NCI-H1930 (cell line): Measurements from ENCODE around the gene SLC25A22.

Source experiments
- DNase-seq, 2 experiments: peaks; one replicate each; lab custom pipeline; 2025; lab: John Stamatoyannopoulos, UW

Gene SLC25A22

GRCh38 chr11:833849-834311 is 35.8 kb upstream of the SLC25A22 start:
- DNase-seq, result no peak

- no peak for DNase-seq
Observed at GRCh38 chr11:833114-833791, 35.2 kb upstream of the SLC25A22 start.

- DNase-seq, result peak; percentile 57 to 66
Observed at GRCh38 chr11:832529-833113, 34.5 kb upstream of the SLC25A22 start, which contains the start of gene CD151. Gene CD151 (plus strand): TSS chr11:832952. CDS start chr11:836070, 3,118 bp downstream.

GRCh38 chr11:831961-832528 is 34.0 kb upstream of the SLC25A22 start:
- DNase-seq, result no peak

- no peak for DNase-seq
Observed at GRCh38 chr11:831118-831864, 33.2 kb upstream of the SLC25A22 start.

GRCh38 chr11:830295-831117 is 32.4 kb upstream of the SLC25A22 start:
- DNase-seq, result no peak

GRCh38 chr11:829847-830294 is 31.8 kb upstream of the SLC25A22 start:
- DNase-seq, result no peak

- no peak for DNase-seq
Observed at GRCh38 chr11:829176-829846, 31.2 kb upstream of the SLC25A22 start.

GRCh38 chr11:828506-829175 is 30.6 kb upstream of the SLC25A22 start:
- no peak for DNase-seq

- no peak for DNase-seq
Observed at GRCh38 chr11:827897-828192, 29.8 kb upstream of the SLC25A22 start, which contains the start of gene CRACR2B. Gene CRACR2B (plus strand): TSS chr11:827919. CDS start chr11:828608, 689 bp downstream.

- peak in 1 of 2 experiments; percentile 32 for DNase-seq
Observed at GRCh38 chr11:827146-827896, 29.2 kb upstream of the SLC25A22 start.

- DNase-seq, result no peak
Observed at GRCh38 chr11:826836-827145, 28.7 kb upstream of the SLC25A22 start.

GRCh38 chr11:826227-826621 is 28.1 kb upstream of the SLC25A22 start:
- no peak for DNase-seq

- no peak for DNase-seq
Observed at GRCh38 chr11:825366-826226, 27.5 kb upstream of the SLC25A22 start.

GRCh38 chr11:824942-825341 is 26.9 kb upstream of the SLC25A22 start:
- DNase-seq, result no peak

GRCh38 chr11:824292-824880 is 26.3 kb upstream of the SLC25A22 start:
- DNase-seq, result no peak

GRCh38 chr11:823441-824291 is 25.6 kb upstream of the SLC25A22 start:
- DNase-seq, result no peak
